ENCODE measurements around the gene SLC9A7.

- TF ChIP-seq HNRNPL (IDR thresholded peaks at IDR 0.05; ENCODE audit: low read depth, low read length) = no peak
- no peak for TF ChIP-seq MYNN (CRISPR knock-in tag; IDR thresholded peaks at IDR 0.05; ENCODE audit: low read depth)
- TF ChIP-seq HNRNPUL1 (IDR thresholded peaks at IDR 0.05; ENCODE audit: low read depth, low read length) = no peak
- TF ChIP-seq HOXA3 (CRISPR knock-in tag; IDR thresholded peaks at IDR 0.05) = no peak
- no peak for TF ChIP-seq EED (CRISPR knock-in tag; IDR thresholded peaks at IDR 0.05)
- TF ChIP-seq, protein P1, sequence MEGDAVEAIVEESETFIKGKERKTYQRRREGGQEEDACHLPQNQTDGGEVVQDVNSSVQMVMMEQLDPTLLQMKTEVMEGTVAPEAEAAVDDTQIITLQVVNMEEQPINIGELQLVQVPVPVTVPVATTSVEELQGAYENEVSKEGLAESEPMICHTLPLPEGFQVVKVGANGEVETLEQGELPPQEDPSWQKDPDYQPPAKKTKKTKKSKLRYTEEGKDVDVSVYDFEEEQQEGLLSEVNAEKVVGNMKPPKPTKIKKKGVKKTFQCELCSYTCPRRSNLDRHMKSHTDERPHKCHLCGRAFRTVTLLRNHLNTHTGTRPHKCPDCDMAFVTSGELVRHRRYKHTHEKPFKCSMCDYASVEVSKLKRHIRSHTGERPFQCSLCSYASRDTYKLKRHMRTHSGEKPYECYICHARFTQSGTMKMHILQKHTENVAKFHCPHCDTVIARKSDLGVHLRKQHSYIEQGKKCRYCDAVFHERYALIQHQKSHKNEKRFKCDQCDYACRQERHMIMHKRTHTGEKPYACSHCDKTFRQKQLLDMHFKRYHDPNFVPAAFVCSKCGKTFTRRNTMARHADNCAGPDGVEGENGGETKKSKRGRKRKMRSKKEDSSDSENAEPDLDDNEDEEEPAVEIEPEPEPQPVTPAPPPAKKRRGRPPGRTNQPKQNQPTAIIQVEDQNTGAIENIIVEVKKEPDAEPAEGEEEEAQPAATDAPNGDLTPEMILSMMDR (CRISPR knock-in tag; IDR thresholded peaks at IDR 0.05) = no peak
- TF ChIP-seq MXD1 (CRISPR knock-in tag; IDR thresholded peaks at IDR 0.05) = no peak
- TF ChIP-seq KAT7 (CRISPR knock-in tag; IDR thresholded peaks at IDR 0.05; ENCODE audit: borderline replicate concordance) = no peak
- TF ChIP-seq ZNF292 (CRISPR knock-in tag; IDR thresholded peaks at IDR 0.05; ENCODE audit: borderline replicate concordance, low read depth) = no peak
- TF ChIP-seq, protein P2, sequence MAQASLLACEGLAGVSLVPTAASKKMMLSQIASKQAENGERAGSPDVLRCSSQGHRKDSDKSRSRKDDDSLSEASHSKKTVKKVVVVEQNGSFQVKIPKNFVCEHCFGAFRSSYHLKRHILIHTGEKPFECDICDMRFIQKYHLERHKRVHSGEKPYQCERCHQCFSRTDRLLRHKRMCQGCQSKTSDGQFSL (CRISPR knock-in tag; IDR thresholded peaks at IDR 0.05) = no peak
Observed at GRCh38 chrX:46683048-46683447, 75.9 kb downstream of the SLC9A7 start.

Measured in HepG2 (cell line).